ENCODE measurements around the gene SLC35B3. TPM values are rescaled to one million over a fixed set of nuclear protein-coding genes. Genes with fewer than 3 reads are reported as not detected.

Gene SLC35B3
- total and polyA plus RNA-seq, 9 of the 15 experiments (the other 6 are each of a cell fraction or from before 2014, with no cell fraction given), result 7.6 to 19.1 (median 11.3) TPM

DNA sequence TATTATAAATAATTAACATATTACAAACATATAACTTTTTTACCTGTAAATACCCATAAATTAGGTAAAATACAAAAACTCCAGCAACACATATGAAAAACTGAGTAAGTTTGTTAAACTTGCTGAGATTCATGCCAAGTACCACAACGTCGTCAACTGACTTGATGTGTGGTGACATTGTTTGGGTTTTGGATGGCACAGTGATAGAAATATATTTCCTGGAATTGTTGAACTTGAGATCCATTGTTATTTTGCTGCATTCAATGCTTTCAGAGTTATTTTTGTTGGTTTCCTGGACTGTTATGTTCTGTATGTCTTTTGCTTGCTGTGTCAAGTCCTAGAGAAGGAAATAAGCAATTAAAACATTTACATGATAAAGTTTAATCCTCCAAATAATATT is 5.5 kb downstream of the SLC35B3 start:
- H3K4me1 ChIP-seq (replicated peaks in 1 of 2; ENCODE audit: control insufficient read depth in 2 of 2, insufficient read depth in 2 of 2, low read length in 2 of 2), result peaks cover 0 to 8% of the 10 kb centered on the region in 2 experiments; a peak in 2 of 5 replicates
- FAIRE-seq, result no peak
- no peaks in the 10 kb centered on the region for H3K27me3 ChIP-seq (ENCODE audit: control insufficient read depth in 2 of 2, insufficient read depth in 2 of 2, low read length in 2 of 2)
- H2AFZ ChIP-seq (ENCODE audit: low read depth, low read length), result no peak overlapping the region
- intact Hi-C loops (cut with micrococcal nuclease) (loop anchor here (10.0 kb wide), 2 partner anchors 325 to 1995 kb away; partner anchors contain the start of gene EEF1E1), in situ Hi-C loops (cut with MboI) (loop anchor here (25.0 kb wide), 1 partner anchor 2007 kb away; no protein-coding TSS in a partner anchor)
- H4K20me1 ChIP-seq (replicated peaks; ENCODE audit: control insufficient read depth, insufficient read depth, low read length), result peaks cover 1% of the 10 kb centered on the region; the same call in 1 of the 2 replicates
- no peak for DNase-seq (ENCODE audit: extremely low read depth in 1 of 4, low spot score in 3 of 4)
- TF ChIP-seq FIP1L1 (IDR thresholded peaks at IDR 0.05; ENCODE audit: low read depth, low read length, poor library complexity, severe bottlenecking) (no peak), KLF6 (CRISPR knock-in tag; IDR thresholded peaks at IDR 0.05; ENCODE audit: borderline replicate concordance) (no peak), NFE2 (IDR thresholded peaks at IDR 0.05; ENCODE audit: low read depth) (no peak), ETV5 (CRISPR knock-in tag; IDR thresholded peaks at IDR 0.05; ENCODE audit: low read depth) (no peak), SAFB2 (IDR thresholded peaks at IDR 0.05; ENCODE audit: borderline replicate concordance, low read depth, low read length, severe bottlenecking) (no peak), NBN (IDR thresholded peaks at IDR 0.05; ENCODE audit: low read depth) (no peak), ZNF583 (CRISPR knock-in tag; IDR thresholded peaks at IDR 0.05) (no peak), RFX7 (CRISPR knock-in tag; IDR thresholded peaks at IDR 0.05) (no peak)
- TF ChIP-seq, protein P1, sequence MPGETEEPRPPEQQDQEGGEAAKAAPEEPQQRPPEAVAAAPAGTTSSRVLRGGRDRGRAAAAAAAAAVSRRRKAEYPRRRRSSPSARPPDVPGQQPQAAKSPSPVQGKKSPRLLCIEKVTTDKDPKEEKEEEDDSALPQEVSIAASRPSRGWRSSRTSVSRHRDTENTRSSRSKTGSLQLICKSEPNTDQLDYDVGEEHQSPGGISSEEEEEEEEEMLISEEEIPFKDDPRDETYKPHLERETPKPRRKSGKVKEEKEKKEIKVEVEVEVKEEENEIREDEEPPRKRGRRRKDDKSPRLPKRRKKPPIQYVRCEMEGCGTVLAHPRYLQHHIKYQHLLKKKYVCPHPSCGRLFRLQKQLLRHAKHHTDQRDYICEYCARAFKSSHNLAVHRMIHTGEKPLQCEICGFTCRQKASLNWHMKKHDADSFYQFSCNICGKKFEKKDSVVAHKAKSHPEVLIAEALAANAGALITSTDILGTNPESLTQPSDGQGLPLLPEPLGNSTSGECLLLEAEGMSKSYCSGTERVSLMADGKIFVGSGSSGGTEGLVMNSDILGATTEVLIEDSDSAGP (CRISPR knock-in tag; IDR thresholded peaks at IDR 0.05), result no peak
- TF ChIP-seq, protein P2, sequence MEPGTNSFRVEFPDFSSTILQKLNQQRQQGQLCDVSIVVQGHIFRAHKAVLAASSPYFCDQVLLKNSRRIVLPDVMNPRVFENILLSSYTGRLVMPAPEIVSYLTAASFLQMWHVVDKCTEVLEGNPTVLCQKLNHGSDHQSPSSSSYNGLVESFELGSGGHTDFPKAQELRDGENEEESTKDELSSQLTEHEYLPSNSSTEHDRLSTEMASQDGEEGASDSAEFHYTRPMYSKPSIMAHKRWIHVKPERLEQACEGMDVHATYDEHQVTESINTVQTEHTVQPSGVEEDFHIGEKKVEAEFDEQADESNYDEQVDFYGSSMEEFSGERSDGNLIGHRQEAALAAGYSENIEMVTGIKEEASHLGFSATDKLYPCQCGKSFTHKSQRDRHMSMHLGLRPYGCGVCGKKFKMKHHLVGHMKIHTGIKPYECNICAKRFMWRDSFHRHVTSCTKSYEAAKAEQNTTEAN (CRISPR knock-in tag; IDR thresholded peaks at IDR 0.05), result no peak
- TF ChIP-seq, protein P3, sequence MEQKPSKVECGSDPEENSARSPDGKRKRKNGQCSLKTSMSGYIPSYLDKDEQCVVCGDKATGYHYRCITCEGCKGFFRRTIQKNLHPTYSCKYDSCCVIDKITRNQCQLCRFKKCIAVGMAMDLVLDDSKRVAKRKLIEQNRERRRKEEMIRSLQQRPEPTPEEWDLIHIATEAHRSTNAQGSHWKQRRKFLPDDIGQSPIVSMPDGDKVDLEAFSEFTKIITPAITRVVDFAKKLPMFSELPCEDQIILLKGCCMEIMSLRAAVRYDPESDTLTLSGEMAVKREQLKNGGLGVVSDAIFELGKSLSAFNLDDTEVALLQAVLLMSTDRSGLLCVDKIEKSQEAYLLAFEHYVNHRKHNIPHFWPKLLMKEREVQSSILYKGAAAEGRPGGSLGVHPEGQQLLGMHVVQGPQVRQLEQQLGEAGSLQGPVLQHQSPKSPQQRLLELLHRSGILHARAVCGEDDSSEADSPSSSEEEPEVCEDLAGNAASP (IDR thresholded peaks at IDR 0.05), result no peak
- TF ChIP-seq, protein P4, sequence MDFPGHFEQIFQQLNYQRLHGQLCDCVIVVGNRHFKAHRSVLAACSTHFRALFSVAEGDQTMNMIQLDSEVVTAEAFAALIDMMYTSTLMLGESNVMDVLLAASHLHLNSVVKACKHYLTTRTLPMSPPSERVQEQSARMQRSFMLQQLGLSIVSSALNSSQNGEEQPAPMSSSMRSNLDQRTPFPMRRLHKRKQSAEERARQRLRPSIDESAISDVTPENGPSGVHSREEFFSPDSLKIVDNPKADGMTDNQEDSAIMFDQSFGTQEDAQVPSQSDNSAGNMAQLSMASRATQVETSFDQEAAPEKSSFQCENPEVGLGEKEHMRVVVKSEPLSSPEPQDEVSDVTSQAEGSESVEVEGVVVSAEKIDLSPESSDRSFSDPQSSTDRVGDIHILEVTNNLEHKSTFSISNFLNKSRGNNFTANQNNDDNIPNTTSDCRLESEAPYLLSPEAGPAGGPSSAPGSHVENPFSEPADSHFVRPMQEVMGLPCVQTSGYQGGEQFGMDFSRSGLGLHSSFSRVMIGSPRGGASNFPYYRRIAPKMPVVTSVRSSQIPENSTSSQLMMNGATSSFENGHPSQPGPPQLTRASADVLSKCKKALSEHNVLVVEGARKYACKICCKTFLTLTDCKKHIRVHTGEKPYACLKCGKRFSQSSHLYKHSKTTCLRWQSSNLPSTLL (IDR thresholded peaks at IDR 0.05), result no peak
- no peaks in the 10 kb centered on the region for H3K9me3 ChIP-seq (replicated peaks; ENCODE audit: control insufficient read depth, insufficient read depth, low read depth, low read length)
- H3K4me3 ChIP-seq, result no peak overlapping the region
- H3K9ac ChIP-seq (ENCODE audit: insufficient read depth in 1 of 2, low read depth in 2 of 2, low read length in 2 of 2), result no peak overlapping the region
- no peak overlapping the region for H3K27ac ChIP-seq (ENCODE audit: extremely low read depth, low read depth, low read length)
- 95% methylated on average over 2 of the region's 2 CpGs for WGBS (ENCODE audit: insufficient coverage, low coverage, missing lambda C conversion rate)
- H3K79me2 ChIP-seq (ENCODE audit: control insufficient read depth, insufficient read depth, low read length), result peaks cover 32% of the 10 kb centered on the region
- no TSS peak for BruUV-seq (replicated peaks)
- CTCF ChIA-PET (ENCODE audit: low intra/inter-chr PET ratio), result no interaction called here
- H3K36me3 ChIP-seq (ENCODE audit: control insufficient read depth, insufficient read depth, low read length), result peaks cover 39% of the 10 kb centered on the region
- ATAC-seq, result no peak
- no peak overlapping the region for H3K4me2 ChIP-seq (ENCODE audit: insufficient read depth, low read length)
- no peaks in the 10 kb centered on the region for H3K9me1 ChIP-seq (ENCODE audit: control insufficient read depth, insufficient read depth, low read length)
- POLR2A ChIA-PET, result interaction anchor here (0.6 kb wide), 1 partner anchor 520 kb away, joined by 3 read pairs; no protein-coding TSS in a partner anchor

Measured in K562 (cell line).